Measurements from ENCODE around the gene TMCC2.
"Not testable (repeated sequence)": the region's sequence is repeated elsewhere in the genome, so short reads cannot be mapped to it uniquely, and the experiment has no call there.

TMCC2 gene

GRCh38 chr1:205225901-205226765 lies 1.6 kb upstream of the TMCC2 start:
- no peaks in the 10 kb centered on the region for H3K9me3 ChIP-seq
- H3K4me1 ChIP-seq, result peaks cover 39% of the 10 kb centered on the region
- no peak overlapping the region for H3K4me3 ChIP-seq
- DNase-seq (ENCODE audit: low spot score in 2 of 2), result peak; percentile 77 to 93
- no peaks in the 10 kb centered on the region for H3K36me3 ChIP-seq (replicated peaks)
- peaks cover 7% of the 10 kb centered on the region; the same call in 1 of the 2 replicates for H3K27me3 ChIP-seq (ENCODE audit: low read depth)
- in situ Hi-C loops (cut with MboI; ENCODE audit: low sequenced_read_pairs), result no loop called here

- H3K9me3 ChIP-seq, result no peaks in the 10 kb centered on the region
- in situ Hi-C loops (cut with MboI; ENCODE audit: low sequenced_read_pairs), result no loop called here
Measured at GRCh38 chr1:205226868-205227583, 720 bp upstream of the TMCC2 start.

GRCh38 chr1:205228093-205228521 lies 361 bp downstream of the TMCC2 start:
- Histone ChIP-seq H3K9me3 (no peaks in the 10 kb centered on the region), H3K4me1 (peaks cover 39% of the 10 kb centered on the region), H3K4me3 (peak overlapping the region; percentile 39), H3K36me3 (replicated peaks) (no peaks in the 10 kb centered on the region), H3K27me3 (ENCODE audit: low read depth) (no peaks in the 10 kb centered on the region)
- peak in 1 of 2 experiments; percentile 29 for DNase-seq (ENCODE audit: low spot score in 2 of 2)
- in situ Hi-C loops (cut with MboI; ENCODE audit: low sequenced_read_pairs), result no loop called here

More at GRCh38 chr1:205226868-205227583, 720 bp upstream of the TMCC2 start:
- H3K36me3 ChIP-seq (replicated peaks), result no peaks in the 10 kb centered on the region
- H3K27me3 ChIP-seq (ENCODE audit: low read depth), result no peaks in the 10 kb centered on the region
- peak overlapping the region; percentile 33 for H3K4me3 ChIP-seq
- H3K4me1 ChIP-seq, result peaks cover 39% of the 10 kb centered on the region
- peak; percentile 63 to 79 for DNase-seq (ENCODE audit: low spot score in 2 of 2)

DNA sequence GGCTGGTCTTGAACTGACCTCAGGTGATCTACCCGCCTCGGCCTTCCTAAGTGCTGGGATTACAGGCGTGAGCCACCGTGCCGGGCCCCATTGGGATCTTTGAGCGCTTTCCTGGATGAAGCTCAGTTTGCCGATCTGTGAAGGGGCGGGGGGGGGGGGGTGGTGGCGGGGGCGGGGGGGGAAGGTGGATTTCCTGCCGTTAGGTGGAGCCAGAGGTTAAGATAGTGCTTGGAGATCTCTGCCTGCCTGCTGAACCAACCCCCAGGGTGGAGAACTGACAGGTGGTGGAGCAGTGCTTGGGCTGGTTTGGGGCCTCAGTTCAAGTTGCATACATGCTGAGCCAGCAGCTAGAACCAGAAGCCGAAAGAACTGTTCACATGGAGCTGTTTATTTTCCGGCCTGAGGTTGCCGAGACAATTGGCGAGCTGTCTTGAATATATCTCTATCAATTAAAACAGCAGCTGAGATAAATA lies 1.7 kb downstream of the TMCC2 start:
- Histone ChIP-seq H3K4me1 (peaks cover 33% of the 10 kb centered on the region), H3K36me3 (replicated peaks) (no peaks in the 10 kb centered on the region), H3K27me3 (ENCODE audit: low read depth) (no peaks in the 10 kb centered on the region), H3K4me3 (peak overlapping the region; percentile 39), H3K9me3 (no peaks in the 10 kb centered on the region)
- in situ Hi-C loops (cut with MboI; ENCODE audit: low sequenced_read_pairs), result no loop called here
- DNase-seq (ENCODE audit: low spot score in 2 of 2), result peak; percentile 78

DNA sequence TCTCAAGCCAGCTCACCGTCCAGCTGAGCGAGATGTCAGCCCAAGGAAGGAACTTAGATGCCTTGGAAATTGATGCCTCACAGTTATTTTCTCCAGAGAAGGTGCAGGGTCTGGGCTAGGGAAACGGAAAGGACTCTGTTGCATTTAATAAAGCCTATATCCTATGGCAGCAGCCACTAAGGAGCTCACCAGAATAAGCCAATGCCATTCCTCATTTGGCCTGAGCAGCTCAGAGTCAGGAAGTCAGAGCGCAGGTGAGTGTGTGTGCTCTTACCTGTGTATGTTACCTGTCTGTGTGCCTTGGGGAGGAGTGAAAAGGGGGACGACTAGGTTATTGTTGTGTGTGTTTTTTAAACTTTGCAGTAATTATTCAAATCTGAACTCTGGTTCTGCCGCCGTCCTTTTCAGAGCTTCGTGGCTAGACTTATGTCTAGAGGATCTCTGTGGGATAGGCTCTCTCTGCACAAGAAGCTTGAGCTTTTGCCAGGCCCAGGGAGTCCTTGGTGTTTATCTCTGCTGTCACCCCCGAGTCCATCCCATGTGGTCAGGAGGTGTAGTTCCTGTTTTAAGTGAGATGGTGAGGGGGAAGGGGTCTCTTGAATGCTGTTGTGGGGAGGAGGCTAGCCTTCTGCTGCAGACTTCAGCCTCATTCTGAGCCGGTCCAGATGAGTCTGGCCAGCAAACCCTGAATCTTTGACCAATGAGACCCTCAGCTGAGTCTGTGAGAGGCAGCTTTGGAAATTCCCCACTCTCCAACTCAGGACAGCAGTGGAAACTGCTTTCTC lies 2.4 kb downstream of the TMCC2 start:
- no peaks in the 10 kb centered on the region for H3K9me3 ChIP-seq
- H3K4me3 ChIP-seq, result no peak overlapping the region

GRCh38 chr1:205230982-205231381 lies 3.2 kb downstream of the TMCC2 start:
- peaks cover 21% of the 10 kb centered on the region for H3K4me1 ChIP-seq
- DNase-seq (ENCODE audit: low spot score in 2 of 2), result no peak
- H3K27me3 ChIP-seq (ENCODE audit: low read depth), result no peaks in the 10 kb centered on the region
- no peak overlapping the region for H3K4me3 ChIP-seq
- H3K36me3 ChIP-seq (replicated peaks), result no peaks in the 10 kb centered on the region
- H3K9me3 ChIP-seq, result no peaks in the 10 kb centered on the region
- in situ Hi-C loops (cut with MboI; ENCODE audit: low sequenced_read_pairs), result no loop called here

More for the DNA sequence above, 2.4 kb downstream of the TMCC2 start:
- DNase-seq (ENCODE audit: low spot score in 2 of 2), result no peak
- Histone ChIP-seq H3K36me3 (replicated peaks) (no peaks in the 10 kb centered on the region), H3K4me1 (peaks cover 30% of the 10 kb centered on the region), H3K27me3 (ENCODE audit: low read depth) (no peaks in the 10 kb centered on the region)
- in situ Hi-C loops (cut with MboI; ENCODE audit: low sequenced_read_pairs), result no loop called here

DNA sequence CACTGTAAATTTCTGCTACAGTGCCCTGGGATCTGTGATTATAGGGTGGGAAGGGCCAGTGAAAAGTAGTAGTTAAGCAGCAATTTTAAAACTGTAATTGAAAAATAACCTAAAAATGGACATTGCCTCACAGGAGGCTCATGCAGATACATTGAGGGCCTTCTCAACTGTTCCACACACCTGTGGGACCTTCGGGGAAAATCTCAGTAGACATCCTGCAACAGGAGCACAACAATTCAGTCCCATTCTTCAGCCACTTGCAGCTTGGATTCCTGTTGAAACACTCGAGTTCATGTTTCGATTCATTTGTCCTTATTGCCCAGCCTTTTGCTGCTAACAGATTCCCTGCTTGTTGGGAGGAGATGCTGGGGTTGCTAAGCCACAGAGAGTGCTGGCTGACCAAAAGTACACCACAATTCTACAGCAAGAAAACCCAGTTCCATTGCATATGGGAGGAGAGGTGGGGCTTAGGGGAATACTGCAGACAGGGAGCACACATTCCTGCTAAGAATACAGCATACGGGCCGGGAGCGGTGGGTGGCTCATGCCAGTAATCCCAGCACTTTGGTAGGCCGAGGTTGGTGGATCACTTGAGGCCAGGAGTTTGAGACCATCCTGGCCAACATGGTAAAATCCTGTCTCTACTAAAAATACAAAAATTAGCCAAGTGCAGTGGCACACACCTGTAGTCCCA lies 4.5 kb downstream of the TMCC2 start:
- Histone ChIP-seq H3K27me3 (ENCODE audit: low read depth) (no peaks in the 10 kb centered on the region), H3K9me3 (no peaks in the 10 kb centered on the region), H3K4me1 (peaks cover 8% of the 10 kb centered on the region), H3K4me3 (no peak overlapping the region), H3K36me3 (replicated peaks) (no peaks in the 10 kb centered on the region)
- in situ Hi-C loops (cut with MboI; ENCODE audit: low sequenced_read_pairs), result no loop called here
- DNase-seq (ENCODE audit: low spot score in 2 of 2), result no peak

- Histone ChIP-seq H3K36me3 (replicated peaks) (no peaks in the 10 kb centered on the region), H3K4me3 (no peak overlapping the region), H3K4me1 (peaks cover 6% of the 10 kb centered on the region), H3K9me3 (no peaks in the 10 kb centered on the region), H3K27me3 (ENCODE audit: low read depth) (no peaks in the 10 kb centered on the region)
- in situ Hi-C loops (cut with MboI; ENCODE audit: low sequenced_read_pairs), result no loop called here
- DNase-seq (ENCODE audit: low spot score in 2 of 2), result no peak
Measured at GRCh38 chr1:205232945-205233397, 5.2 kb downstream of the TMCC2 start.

DNA sequence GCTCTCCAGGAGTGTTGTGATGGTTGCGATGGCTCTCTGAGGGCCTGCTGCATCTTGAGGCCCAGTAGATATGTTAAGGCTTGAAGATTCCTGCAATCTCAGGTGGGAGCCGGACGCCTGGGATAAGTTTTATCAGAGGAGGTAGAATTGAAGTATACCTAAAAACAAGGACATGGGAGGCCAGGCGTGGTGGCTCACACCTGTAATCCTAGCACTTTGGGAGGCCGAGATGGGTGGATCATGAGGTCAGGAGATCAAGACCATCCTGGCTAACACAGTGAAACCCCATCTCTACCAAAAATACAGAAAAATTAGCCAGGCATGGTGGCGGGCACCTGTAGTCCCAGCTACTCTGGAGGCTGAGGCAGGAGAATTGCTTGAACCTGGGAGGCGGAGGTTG lies 6.2 kb downstream of the TMCC2 start:
- H3K4me1 ChIP-seq; in situ Hi-C loops (cut with MboI; ENCODE audit: low sequenced_read_pairs): not testable (repeated sequence)

GRCh38 chr1:205235951-205236350 lies 8.2 kb downstream of the TMCC2 start:
- in situ Hi-C loops (cut with MboI; ENCODE audit: low sequenced_read_pairs), result no loop called here
- no peak overlapping the region for H3K4me3 ChIP-seq
- H3K9me3 ChIP-seq, result no peaks in the 10 kb centered on the region
- H3K4me1 ChIP-seq, result no peaks in the 10 kb centered on the region
- H3K36me3 ChIP-seq (replicated peaks), result no peaks in the 10 kb centered on the region
- H3K27me3 ChIP-seq (ENCODE audit: low read depth), result no peaks in the 10 kb centered on the region
- no peak for DNase-seq (ENCODE audit: low spot score in 2 of 2)

More for the DNA sequence above, 6.2 kb downstream of the TMCC2 start:
- DNase-seq (ENCODE audit: low spot score in 2 of 2); H3K27me3 ChIP-seq (ENCODE audit: low read depth); H3K9me3 ChIP-seq; H3K4me3 ChIP-seq; H3K36me3 ChIP-seq (replicated peaks): not testable (repeated sequence)

- Histone ChIP-seq H3K9me3 (no peaks in the 10 kb centered on the region), H3K4me1 (no peaks in the 10 kb centered on the region), H3K27me3 (ENCODE audit: low read depth) (no peaks in the 10 kb centered on the region), H3K36me3 (replicated peaks) (no peaks in the 10 kb centered on the region), H3K4me3 (no peak overlapping the region)
- in situ Hi-C loops (cut with MboI; ENCODE audit: low sequenced_read_pairs), result no loop called here
- no peak for DNase-seq (ENCODE audit: low spot score in 2 of 2)
Measured at GRCh38 chr1:205236526-205236925, 8.8 kb downstream of the TMCC2 start.

DNA sequence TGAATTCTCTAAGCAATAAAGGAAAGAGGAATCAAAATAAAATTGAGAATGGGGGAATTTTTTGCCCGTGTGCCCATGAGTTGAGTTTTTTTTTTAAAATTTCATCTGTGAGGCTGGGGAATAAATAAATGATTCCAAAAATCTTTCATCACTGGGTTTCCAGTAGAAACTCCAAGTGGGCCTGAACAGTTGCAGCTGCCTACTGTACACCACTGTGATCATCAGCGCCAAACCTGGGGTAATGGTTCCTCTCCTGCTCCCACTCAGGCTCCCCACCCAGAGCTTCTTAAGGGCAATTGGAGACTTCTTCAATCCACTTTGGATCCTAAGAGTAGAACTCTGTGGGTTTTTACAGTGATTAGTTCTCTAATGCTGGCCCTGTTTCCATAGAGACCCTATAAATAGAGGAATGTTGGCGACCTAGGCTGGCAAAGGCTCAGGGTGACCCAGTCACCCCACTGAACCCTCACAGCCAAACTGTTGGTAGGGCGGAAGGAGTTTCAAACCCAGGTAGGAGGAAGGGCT lies 9.3 kb downstream of the TMCC2 start:
- H3K4me3 ChIP-seq, result no peak overlapping the region
- no peaks in the 10 kb centered on the region for H3K27me3 ChIP-seq (ENCODE audit: low read depth)
- no peak for DNase-seq (ENCODE audit: low spot score in 2 of 2)
- H3K4me1 ChIP-seq, result no peaks in the 10 kb centered on the region
- H3K9me3 ChIP-seq, result no peaks in the 10 kb centered on the region
- H3K36me3 ChIP-seq (replicated peaks), result no peaks in the 10 kb centered on the region
- in situ Hi-C loops (cut with MboI; ENCODE audit: low sequenced_read_pairs), result no loop called here

Data from HAP-1 (cell line).